ENCODE data around the gene FECH.
"Not testable (repeated sequence)": the region's sequence is repeated elsewhere in the genome, so short reads cannot be mapped to it uniquely, and the experiment has no call there.

The FECH gene

GRCh38 chr18:57586251-57587049 lies at the start of gene FECH:
Gene FECH (minus strand): TSS chr18:57586702. CDS start chr18:57586620, 82 bp downstream.
- DNase-seq (ENCODE audit: low read depth): peak; percentile 52

DNA sequence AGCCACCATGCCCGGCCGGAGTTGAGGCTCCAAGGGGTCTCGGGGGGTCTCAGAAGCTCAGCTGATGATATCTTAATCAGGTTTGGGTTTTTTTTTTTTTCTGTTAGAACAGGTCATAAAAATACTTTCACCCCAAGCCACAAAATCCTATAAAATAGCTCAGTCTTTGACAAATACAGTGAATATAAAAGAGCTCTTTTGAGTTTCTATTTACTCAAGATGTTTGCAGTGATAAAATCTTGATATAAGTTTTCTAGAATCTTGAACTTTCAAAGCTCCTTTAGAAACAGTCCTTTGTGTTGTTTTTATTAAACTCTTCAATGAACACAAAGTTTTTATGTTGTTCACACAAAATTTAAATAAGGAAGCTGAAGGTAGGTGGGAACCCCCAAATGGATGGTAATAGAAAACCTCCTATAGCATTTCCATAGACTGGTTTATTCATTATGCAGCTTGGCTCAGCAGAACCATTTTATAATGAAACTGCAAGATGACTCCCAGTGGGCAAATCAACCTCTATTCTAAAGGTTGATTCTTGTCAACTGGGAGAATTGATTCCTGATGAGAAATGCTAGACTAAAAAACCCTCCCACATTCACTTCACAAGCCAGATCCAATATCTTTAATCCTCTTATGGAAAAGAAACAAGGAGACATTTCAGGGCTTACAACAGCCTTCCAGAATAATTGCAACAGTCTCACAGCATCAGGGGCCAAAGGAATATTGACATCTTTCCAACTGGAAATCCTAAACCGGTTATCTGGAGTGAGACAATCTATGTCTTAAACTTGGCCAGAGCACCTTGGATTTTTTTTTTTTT lies 48.7 kb upstream of the FECH start:
- no peak for DNase-seq (ENCODE audit: low read depth)

DNA sequence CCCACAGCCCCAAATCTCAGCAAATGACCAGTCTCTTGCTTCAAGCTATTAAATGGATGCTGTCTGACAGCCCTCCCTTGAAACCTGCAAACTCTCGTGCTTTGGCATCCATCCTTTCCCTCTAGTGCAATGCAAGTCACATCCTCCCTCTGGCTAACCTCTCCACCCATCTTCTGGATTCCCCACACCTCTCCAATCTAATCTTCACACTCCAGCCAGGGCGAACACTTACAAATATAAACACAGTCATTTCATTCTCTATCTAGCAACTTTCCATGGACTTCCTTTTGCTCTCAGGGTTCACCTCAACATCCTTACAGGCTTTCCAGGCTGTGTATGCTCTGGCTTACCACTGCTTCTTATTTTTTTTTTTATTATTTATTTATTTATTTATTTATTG lies 45.2 kb upstream of the FECH start:
- DNase-seq (ENCODE audit: low read depth): no peak

GRCh38 chr18:57630754-57631595 lies 44.5 kb upstream of the FECH start:
- no peak for DNase-seq (ENCODE audit: low read depth)

- peak; percentile 91 for DNase-seq (ENCODE audit: low read depth)
Measured at GRCh38 chr18:57630002-57630753, 43.7 kb upstream of the FECH start.

DNA sequence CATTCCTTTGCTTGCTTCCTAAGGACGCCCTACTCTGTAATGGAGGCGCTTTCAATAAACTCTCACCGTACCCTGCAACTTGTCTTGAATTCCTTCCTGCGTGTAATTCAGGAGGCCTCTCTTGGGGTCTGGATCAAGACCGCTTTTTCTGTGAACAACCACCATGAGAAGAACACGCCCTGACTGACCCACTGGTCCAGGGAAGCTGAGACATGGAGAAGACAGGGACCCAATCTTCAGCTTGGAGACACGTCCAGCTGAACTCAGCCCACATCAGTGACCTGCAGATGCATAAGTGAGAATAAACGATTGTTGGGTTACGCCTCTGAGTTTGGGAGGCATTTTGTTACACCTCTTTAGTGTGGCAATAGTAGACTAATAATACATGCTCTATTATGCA lies 42.9 kb upstream of the FECH start:
- DNase-seq (ENCODE audit: low read depth): no peak

DNA sequence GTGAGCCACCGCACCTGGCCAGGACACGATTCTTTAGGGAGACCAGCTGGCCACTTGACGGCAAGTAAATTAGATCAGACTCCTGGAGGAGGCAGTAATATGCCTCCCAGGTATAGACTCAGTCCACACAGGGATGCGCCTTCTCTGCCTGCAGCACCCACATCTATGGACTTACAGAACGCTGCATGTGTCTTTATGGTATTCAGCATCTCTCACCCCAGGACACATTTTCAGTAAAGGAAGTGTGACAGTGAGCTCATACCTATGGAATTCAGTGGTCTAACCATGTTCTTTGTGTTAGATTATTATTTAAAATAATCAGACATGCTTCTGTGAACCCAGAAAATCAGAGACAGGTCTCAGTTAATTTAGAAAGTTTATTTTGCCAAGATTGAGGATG lies 41.0 kb upstream of the FECH start:
- no peak for DNase-seq (ENCODE audit: low read depth)

DNA sequence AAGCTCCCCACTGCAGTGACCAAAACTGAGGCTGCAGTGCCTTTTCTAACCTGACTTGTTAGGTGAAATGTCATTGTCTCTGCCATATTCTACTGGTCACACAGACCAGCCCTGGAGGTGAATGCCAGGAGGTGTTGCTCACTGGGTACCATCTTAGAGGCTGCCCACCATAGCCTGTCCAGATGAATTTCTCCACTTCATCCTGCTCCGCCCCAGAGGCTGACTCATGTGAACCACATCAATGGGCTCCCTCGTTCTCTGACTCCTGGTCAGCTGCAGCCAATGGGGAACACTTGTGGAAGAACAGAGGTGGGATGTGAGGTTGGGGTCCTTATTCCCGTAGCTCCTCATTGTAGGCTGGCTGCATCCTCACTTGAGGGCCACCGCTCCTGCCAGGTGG lies 38.5 kb upstream of the FECH start:
- DNase-seq (ENCODE audit: low read depth): no peak

GRCh38 chr18:57621246-57621604 lies 34.7 kb upstream of the FECH start:
- peak; percentile 11 for DNase-seq (ENCODE audit: low read depth)

DNA sequence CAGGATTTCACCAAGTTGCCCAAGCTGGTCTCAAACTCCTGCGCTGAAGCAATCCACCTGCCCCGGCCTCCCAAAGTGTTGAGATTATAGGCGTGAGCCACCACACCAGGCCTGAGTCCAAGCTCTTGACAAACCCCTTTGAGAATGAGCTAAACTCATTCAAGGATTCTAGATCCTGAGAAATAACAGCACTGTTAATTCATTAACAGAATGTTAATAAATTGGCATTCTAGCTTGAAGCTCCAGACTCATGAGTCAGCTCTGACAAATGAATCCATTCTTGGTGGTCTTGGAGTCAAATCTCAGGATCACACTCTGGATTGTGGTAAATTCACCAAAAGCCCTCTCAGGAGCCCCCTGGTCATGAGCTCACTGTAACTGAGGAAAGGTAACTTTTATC lies 33.4 kb upstream of the FECH start:
- no peak for DNase-seq (ENCODE audit: low read depth)

- no peak for DNase-seq (ENCODE audit: low read depth)
Measured at GRCh38 chr18:57618910-57619309, 32.4 kb upstream of the FECH start.

- DNase-seq (ENCODE audit: low read depth): no peak
Measured at GRCh38 chr18:57603871-57604270, 17.4 kb upstream of the FECH start.

GRCh38 chr18:57595347-57595746 lies 8.8 kb upstream of the FECH start:
- no peak for DNase-seq (ENCODE audit: low read depth)

DNA sequence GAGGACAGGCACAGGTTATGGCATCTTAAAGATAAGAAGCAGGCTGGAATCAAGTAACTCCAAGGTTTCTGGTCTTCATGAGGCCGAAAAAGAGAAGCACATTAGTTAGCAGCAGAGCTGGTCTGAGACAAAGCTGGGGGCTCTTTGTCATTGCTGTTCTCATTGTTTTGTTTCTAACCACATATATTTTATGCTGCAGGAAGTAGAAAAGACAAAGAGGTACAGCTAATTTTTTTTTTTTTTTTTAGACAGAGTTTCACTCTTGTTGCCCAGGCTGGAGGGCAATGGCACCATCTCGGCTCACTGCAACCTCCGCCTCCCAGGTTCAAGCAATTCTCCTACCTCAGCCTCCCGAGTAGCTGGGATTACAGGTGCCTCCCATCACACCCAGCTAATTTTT lies 6.2 kb upstream of the FECH start:
- not testable (repeated sequence) for DNase-seq (ENCODE audit: low read depth)

DNA sequence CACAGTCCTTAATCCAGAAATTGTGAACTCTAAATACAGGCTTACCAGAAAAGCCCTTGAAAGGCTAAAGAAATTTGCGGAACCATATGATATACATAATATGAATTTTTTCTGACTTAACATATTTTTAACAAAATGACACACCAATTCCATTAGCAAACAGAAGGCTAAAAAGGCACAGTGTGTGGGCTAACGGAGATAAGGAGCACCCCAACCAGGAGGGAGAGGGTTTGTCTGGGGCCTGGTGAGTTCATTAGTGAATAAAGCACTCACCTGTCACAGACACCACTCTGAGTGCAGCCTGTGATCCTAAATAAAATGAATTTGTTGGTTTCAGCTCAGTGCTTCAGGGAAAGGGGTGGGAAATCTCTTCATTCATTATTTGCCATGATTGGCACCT lies 2.7 kb upstream of the FECH start:
- no peak for DNase-seq (ENCODE audit: low read depth)

GRCh38 chr18:57587098-57587661 lies 678 bp upstream of the FECH start:
- DNase-seq (ENCODE audit: low read depth): no peak

DNA sequence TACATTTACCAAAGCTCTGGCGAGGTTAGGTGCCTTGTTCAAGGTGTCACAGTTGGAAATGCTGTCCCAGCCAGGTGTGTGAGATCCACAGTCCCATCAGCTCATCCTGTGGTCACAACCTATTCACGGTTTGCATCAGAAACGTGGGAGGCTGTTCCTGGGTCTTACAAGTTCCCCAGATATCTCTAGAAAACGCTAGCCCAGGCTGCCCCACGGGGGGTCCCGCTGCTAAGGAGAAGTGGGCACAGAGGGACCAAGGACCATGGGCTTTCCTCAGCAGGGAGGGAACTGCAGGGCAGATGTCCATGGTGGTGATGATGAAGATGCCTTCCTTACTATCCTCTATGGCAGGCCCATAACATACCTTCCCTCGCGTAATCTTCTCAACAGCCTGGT lies 649 bp downstream of the FECH start:
- DNase-seq (ENCODE audit: low read depth): no peak

DNA sequence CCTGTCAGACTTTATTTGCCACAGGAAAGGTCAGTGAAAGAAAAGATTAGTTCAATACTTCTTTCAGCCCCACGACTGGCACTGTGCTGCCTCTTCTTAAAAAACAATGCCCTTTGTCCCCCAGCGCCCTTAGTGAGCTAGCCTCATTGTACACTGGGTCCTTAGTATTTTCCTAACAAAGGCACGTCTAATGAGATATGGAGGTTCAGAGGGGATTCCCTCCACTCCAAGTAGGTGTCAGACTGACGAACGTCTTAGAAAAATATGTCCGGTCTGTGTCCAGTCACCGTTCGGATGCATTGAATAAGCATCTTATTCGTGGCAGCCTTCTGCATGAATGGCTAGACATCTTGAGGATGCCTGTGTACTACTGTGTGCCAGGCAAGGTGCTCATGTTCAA lies 1.1 kb downstream of the FECH start:
- no peak for DNase-seq (ENCODE audit: low read depth)

DNA sequence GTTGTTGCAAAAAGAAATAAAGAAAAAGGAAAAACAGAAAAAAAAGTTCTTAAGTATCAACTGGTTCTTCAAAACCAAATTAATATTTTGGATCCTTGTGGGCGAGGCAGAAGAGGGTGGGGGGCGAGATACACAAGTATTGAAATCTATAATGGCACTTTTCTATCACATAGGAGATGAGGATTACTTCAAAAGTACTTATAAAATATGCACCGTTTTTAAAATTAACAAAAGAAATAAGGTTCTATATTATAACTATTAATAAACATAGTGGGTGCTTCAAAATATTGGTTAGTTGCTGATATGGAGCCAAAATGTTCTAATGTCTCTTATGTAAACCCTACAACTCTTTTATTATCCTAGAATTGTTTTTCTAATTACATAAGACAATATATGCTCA lies 2.1 kb downstream of the FECH start:
- DNase-seq (ENCODE audit: low read depth): no peak

DNA sequence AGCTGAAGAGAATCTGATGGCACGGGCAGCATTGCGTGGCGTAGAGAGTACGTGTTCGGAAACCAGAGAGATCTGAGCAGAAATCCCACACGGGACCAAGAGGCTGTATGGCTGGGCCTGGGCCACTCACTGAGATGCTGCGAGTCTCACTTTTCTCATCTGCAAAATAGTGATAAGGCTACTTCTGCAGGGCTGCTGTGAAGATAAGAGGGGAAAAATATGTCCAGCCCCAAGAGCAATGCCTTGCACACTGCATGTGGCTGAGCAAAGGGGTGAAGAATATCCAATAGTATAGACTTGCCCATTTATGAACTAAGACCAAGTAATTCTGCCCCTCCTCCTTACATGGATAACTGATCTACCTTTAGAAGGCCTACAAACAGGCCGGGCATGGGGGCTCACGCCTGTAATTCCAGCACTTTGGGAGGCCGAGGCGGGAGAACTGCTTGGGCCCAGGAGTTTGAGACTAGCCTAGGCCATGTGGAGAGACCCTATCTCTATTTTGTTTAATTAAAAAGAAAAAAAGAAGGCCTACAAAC lies 3.1 kb downstream of the FECH start:
- no peak for DNase-seq (ENCODE audit: low read depth)

DNA sequence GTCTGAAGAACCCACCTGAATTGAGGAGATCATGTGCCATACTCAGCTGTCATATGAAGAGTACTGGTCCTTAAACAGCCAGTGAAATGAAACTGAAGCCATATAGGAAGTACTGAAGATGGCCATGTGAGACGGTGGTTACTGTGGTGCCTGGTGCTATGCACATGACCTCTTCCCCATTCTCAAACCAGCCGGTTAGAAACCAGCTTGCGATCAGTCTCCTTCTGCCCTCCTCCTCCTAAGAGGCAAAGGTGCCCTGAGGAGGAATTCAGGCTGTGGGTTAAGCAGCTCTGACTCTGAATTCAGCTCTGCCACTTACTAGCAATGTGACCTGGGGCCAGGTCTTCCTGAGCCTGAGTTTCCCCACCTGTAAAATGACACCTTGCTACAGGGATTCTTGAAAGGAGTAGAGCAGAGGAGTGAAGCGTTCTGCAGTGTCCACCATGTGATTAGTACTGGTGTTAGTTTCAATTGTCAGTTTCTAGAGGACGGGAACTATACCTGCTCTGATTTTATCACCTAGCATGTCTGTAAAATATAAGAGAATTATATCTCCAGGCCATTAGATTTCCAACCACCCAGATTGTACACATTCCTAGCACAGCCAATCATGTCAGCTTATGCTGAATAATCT lies 5.1 kb downstream of the FECH start:
- no peak for DNase-seq (ENCODE audit: low read depth)
